H9 (cell line): ENCODE results near the gene ACAD9. TPM values are rescaled to one million over a fixed set of nuclear protein-coding genes. Genes with fewer than 3 reads are reported as not detected.

Source experiments
- DNase-seq: peaks from one replicate; pipeline ENCODE4 v3.0.0-alpha.2; 2017
- H2AFZ ChIP-seq: one replicate; pipeline ENCODE4 v1.6.1; 2013; ENCODE audit warnings: mild to moderate bottlenecking, low read length, control low read depth, moderate library complexity
- H2AK5ac ChIP-seq: 2 replicates; pipeline ENCODE4 v1.6.1; 2013; ENCODE audit warnings: low read length, control low read depth, mixed read lengths; ENCODE audit not compliant: insufficient read length
- H2BK120ac ChIP-seq: one replicate; pipeline ENCODE4 v1.6.1; 2013; ENCODE audit warnings: low read depth, mild to moderate bottlenecking, low read length, control low read depth, inconsistent platforms; ENCODE audit not compliant: poor library complexity, severe bottlenecking
- H2BK12ac ChIP-seq: 2 replicates; pipeline ENCODE4 v1.6.1; 2013; ENCODE audit warnings: low read length, control low read depth, mixed read lengths, low read depth; ENCODE audit not compliant: insufficient read length
- H2BK15ac ChIP-seq: 2 replicates; pipeline ENCODE4 v1.6.1; 2013; ENCODE audit warnings: low read depth, low read length, control low read depth
- H2BK20ac ChIP-seq: one replicate; pipeline ENCODE4 v1.6.1; 2013; ENCODE audit warnings: low read depth, mild to moderate bottlenecking, low read length, control low read depth, inconsistent platforms; ENCODE audit not compliant: poor library complexity, severe bottlenecking
- H2BK5ac ChIP-seq: 2 replicates; pipeline ENCODE4 v1.6.1; 2013; ENCODE audit warnings: low read length, control low read depth, mixed read lengths; ENCODE audit not compliant: insufficient read length
- H3K14ac ChIP-seq: 2 replicates; pipeline ENCODE4 v1.6.1; 2013; ENCODE audit warnings: low read length, control low read depth; ENCODE audit not compliant: insufficient read depth
- H3K18ac ChIP-seq: 2 replicates; pipeline ENCODE4 v1.6.1; 2013; ENCODE audit warnings: low read depth, mild to moderate bottlenecking, mixed read lengths, low read length, control low read depth; ENCODE audit not compliant: insufficient read length
- H3K23ac ChIP-seq: 2 replicates; pipeline ENCODE4 v1.6.1; 2013; ENCODE audit warnings: low read length, control low read depth, mixed read lengths, low read depth; ENCODE audit not compliant: insufficient read length
- H3K23me2 ChIP-seq: 2 replicates; pipeline ENCODE4 v1.6.1; 2013; ENCODE audit warnings: low read depth, mild to moderate bottlenecking, mixed read lengths, low read length, control low read depth; ENCODE audit not compliant: insufficient read length, poor library complexity, severe bottlenecking
- H3K27ac ChIP-seq: 2 replicates; pipeline ENCODE4 v1.5.1; 2013; ENCODE audit warnings: low read length, control low read depth, mixed read lengths, low read depth; ENCODE audit not compliant: insufficient read length
- H3K27me3 ChIP-seq: 2 replicates; pipeline ENCODE4 v1.6.1; 2013; ENCODE audit warnings: low read length, control low read depth, inconsistent platforms; ENCODE audit not compliant: insufficient read depth
- H3K4ac ChIP-seq: 2 replicates; pipeline ENCODE4 v1.6.1; 2013; ENCODE audit warnings: low read depth, mild to moderate bottlenecking, control low read depth, inconsistent platforms, low read length, moderate library complexity
- H3K4me1 ChIP-seq: 2 replicates; pipeline ENCODE4 v1.6.1; 2013; ENCODE audit warnings: low read length, control low read depth, inconsistent platforms; ENCODE audit not compliant: insufficient read depth
- H3K4me2 ChIP-seq: 2 replicates; pipeline ENCODE4 v1.6.1; 2013; ENCODE audit warnings: low read length, control low read depth, mixed read lengths; ENCODE audit not compliant: insufficient read length, insufficient read depth
- H3K56ac ChIP-seq: 2 replicates; pipeline ENCODE4 v1.6.1; 2013; ENCODE audit warnings: low read depth, mild to moderate bottlenecking, mixed read lengths, low read length, control low read depth; ENCODE audit not compliant: insufficient read length
- H3K79me1 ChIP-seq: 2 replicates; pipeline ENCODE4 v1.6.1; 2013; ENCODE audit warnings: low read depth, mild to moderate bottlenecking, moderate library complexity, low read length, control low read depth, inconsistent platforms; ENCODE audit not compliant: insufficient read depth, poor library complexity, severe bottlenecking
- H3K79me2 ChIP-seq: 2 replicates; pipeline ENCODE4 v1.6.1; 2013; ENCODE audit warnings: low read length, control low read depth, inconsistent platforms; ENCODE audit not compliant: insufficient read depth
- H3K9ac ChIP-seq: 2 replicates; pipeline ENCODE4 v1.6.1; 2013; ENCODE audit warnings: low read length, control low read depth, mixed read lengths; ENCODE audit not compliant: insufficient read length; ENCODE audit errors: extremely low read depth
- H3K9me3 ChIP-seq: one replicate; pipeline ENCODE4 v1.6.1; 2013; ENCODE audit warnings: low read depth, low read length, inconsistent platforms; ENCODE audit not compliant: control insufficient read depth
- H3T11ph ChIP-seq: one replicate; pipeline ENCODE4 v1.6.1; 2013; ENCODE audit warnings: mild to moderate bottlenecking, low read length, control low read depth, inconsistent platforms
- H4K20me1 ChIP-seq: one replicate; pipeline ENCODE4 v1.6.1; 2013; ENCODE audit not compliant: control insufficient read depth, insufficient read length, insufficient read depth
- H4K5ac ChIP-seq: 2 replicates; pipeline ENCODE4 v1.6.1; 2013; ENCODE audit warnings: low read depth, mild to moderate bottlenecking, mixed read lengths, low read length, control low read depth; ENCODE audit not compliant: insufficient read length
- H4K8ac ChIP-seq: replicated peaks from 2 replicates; pipeline ENCODE4 v1.6.1; 2013; ENCODE audit warnings: low read length, control low read depth, mixed read lengths, low read depth; ENCODE audit not compliant: insufficient read length
- H4K91ac ChIP-seq: 2 replicates; pipeline ENCODE4 v1.6.1; 2013; ENCODE audit warnings: low read depth, mild to moderate bottlenecking, moderate library complexity, mixed read lengths, low read length, control low read depth; ENCODE audit not compliant: insufficient read length
- H3K27ac Mint-ChIP-seq, 3 experiments: 2 replicates in 2 of 3; 3 replicates in 1 of 3; pipeline ENCODE4 v1.8.0; 2020 to 2021; ENCODE audit warnings: mixed read lengths in 3 of 3, mild to moderate bottlenecking in 1 of 3, moderate library complexity in 1 of 3
- H3K27me3 Mint-ChIP-seq: 2 replicates; pipeline ENCODE4 v1.8.0; 2021; ENCODE audit warnings: low read depth, mild to moderate bottlenecking, moderate library complexity, mixed read lengths
- H3K36me3 Mint-ChIP-seq, 3 experiments: 2 replicates in 2 of 3; 3 replicates in 1 of 3; pipeline ENCODE4 v1.8.0; 2020 to 2021; ENCODE audit warnings: low read depth in 3 of 3, mixed read lengths in 3 of 3; ENCODE audit not compliant: insufficient read depth in 1 of 3
- H3K4me1 Mint-ChIP-seq, 2 experiments: 2 replicates each; pipeline ENCODE4 v1.8.0; 2020; ENCODE audit warnings: mixed read lengths in 2 of 2
- H3K4me3 Mint-ChIP-seq, 2 experiments: 2 replicates in 1 of 2; 3 replicates in 1 of 2; pipeline ENCODE4 v1.8.0; 2020 to 2021; ENCODE audit warnings: mild to moderate bottlenecking in 2 of 2, mixed read lengths in 2 of 2, moderate library complexity in 1 of 2
- H3K9me3 Mint-ChIP-seq, 2 experiments: 2 replicates in 1 of 2; 3 replicates in 1 of 2; pipeline ENCODE4 v1.8.0; 2020; ENCODE audit warnings: mild to moderate bottlenecking in 2 of 2, mixed read lengths in 2 of 2, moderate library complexity in 1 of 2
- CTCF ChIP-seq: fragments of 200-600 bp; sonication (generic); conservative IDR thresholded peaks from 3 replicates; pipeline ENCODE4 v1.8.0; 2021; ENCODE audit warnings: antibody characterized with exemption, mild to moderate bottlenecking
- WGBS: extraction: QIAGEN DNeasy Blood & Tissue Kit; methylation state at CpG from one replicate; pipeline ENCODE4 v1.1.7; 2013; ENCODE audit warnings: missing lambda C conversion rate, low lambda C conversion rate, mixed read lengths; ENCODE audit not compliant: insufficient read length; ENCODE audit errors: extremely low coverage; 5-methylcytosine and 5-hydroxymethylcytosine counted together
- total RNA-seq: library from RNA; stranded (reverse); gene quantifications from 2 replicates; pipeline ENCODE4 v1.2.1, GENCODE V29; 2021

Gene ACAD9
- total RNA-seq, 1 experiment from 2014 or later, result 43.1 TPM

GRCh38 chr3:128956440-128956839 is 77.0 kb downstream of the ACAD9 start:
- Histone ChIP-seq H4K5ac (no peak overlapping the region), H3K23me2 (no peaks in the 10 kb centered on the region), H4K20me1 (no peaks in the 10 kb centered on the region), H3K27me3 (no peaks in the 10 kb centered on the region), H3K79me1 (no peaks in the 10 kb centered on the region), H3K23ac (no peak overlapping the region), H3K9ac (no peak overlapping the region), H3K9me3 (no peaks in the 10 kb centered on the region), H3K4ac (no peak overlapping the region), H3K4me2 (no peak overlapping the region), H3T11ph (no peak overlapping the region), H3K4me1 (no peaks in the 10 kb centered on the region), H2BK5ac (no peak overlapping the region), H2BK12ac (no peak overlapping the region), H4K91ac (no peak overlapping the region), H3K79me2 (no peaks in the 10 kb centered on the region), H3K18ac (no peak overlapping the region), H2BK20ac (no peak overlapping the region), H2BK15ac (no peak overlapping the region), H2BK120ac (no peak overlapping the region), H4K8ac (no peak overlapping the region), H3K56ac (no peak overlapping the region), H2AK5ac (no peak overlapping the region), H3K27ac (no peak overlapping the region), H3K14ac (no peak overlapping the region), H2AFZ (no peak overlapping the region)
- H3K9me3 Mint-ChIP-seq, result peaks cover 26 to 27% of the 10 kb centered on the region in 2 experiments
- H3K4me1 Mint-ChIP-seq, result peaks cover 0 to 8% of the 10 kb centered on the region in 2 experiments; a peak in 2 of 4 replicates
- no peak overlapping the region for H3K27ac Mint-ChIP-seq
- no peak for TF ChIP-seq CTCF
- H3K36me3 Mint-ChIP-seq, result peaks cover 4 to 11% (median 7%) of the 10 kb centered on the region in 3 experiments; a peak in 5 of 7 replicates
- WGBS, result no CpG with 5 or more reads among the region's 2 CpGs
- H3K4me3 Mint-ChIP-seq, result no peak overlapping the region
- no peak for DNase-seq
- H3K27me3 Mint-ChIP-seq, result peaks cover 23% of the 10 kb centered on the region

Other genes starting within 250 kb of the ACAD9 start
- 170 and 174 TPM in 2 replicates for gene RPN1, start 228.8 kb upstream of the ACAD9 start, total RNA-seq
- 155 and 169 TPM in 2 replicates for gene RAB7A, start 153.4 kb upstream of the ACAD9 start, total RNA-seq
- gene CFAP92, start 114.5 kb downstream of the ACAD9 start, total RNA-seq, result 0.92 and 1.2 TPM in 2 replicates
- 0.09 TPM in 1 of 2 replicates, not detected in the other for gene EFCC1, start 121.7 kb downstream of the ACAD9 start, total RNA-seq
- gene GP9, start 181.2 kb downstream of the ACAD9 start, total RNA-seq, result not detected in 2 replicates
- 13.6 and 14.8 TPM in 2 replicates for gene RAB43, start 242.2 kb downstream of the ACAD9 start, total RNA-seq